Activated CD4-positive, alpha-beta T cell treated with anti-CD3 and anti-CD28 coated beads, Interleukin-10, Interleukin-2, amounts not matched to agents 100 ng/mL and 50 ng/mL, durations not matched to agents 16 hours and 8 hours (primary cell): ENCODE measurements around the gene FLOT2.
"Not testable (repeated sequence)": the region's sequence is repeated elsewhere in the genome, so short reads cannot be mapped to it uniquely, and the experiment has no call there.

Experiments used
- DNase-seq: peaks from one replicate; pipeline ENCODE4 v3.0.0-alpha.2; 2020

The FLOT2 gene

GRCh38 chr17:28893248-28894183 lies 4.0 kb downstream of the FLOT2 start:
- peak; percentile 75 for DNase-seq

DNA sequence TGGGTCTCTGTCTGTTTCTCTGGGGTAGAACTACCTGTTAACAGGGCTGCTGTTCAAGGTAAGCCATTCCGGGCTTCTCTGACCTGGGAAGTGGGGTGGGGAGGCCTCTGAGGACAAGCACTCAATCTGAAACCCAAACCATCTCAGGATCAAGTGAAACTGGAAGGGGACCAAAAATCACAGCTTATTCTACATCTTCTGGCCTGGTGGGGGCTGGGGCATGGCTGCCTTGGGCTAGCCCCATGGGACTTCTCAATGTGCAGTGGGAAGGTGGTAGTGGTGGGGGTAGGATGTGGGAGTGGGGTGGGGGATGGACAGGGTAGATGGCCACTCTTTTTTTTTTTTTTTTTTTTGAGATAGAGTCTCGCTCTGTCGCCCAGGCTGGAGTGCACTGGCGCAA lies 5.5 kb downstream of the FLOT2 start:
- DNase-seq: no peak

- DNase-seq: no peak
Measured at GRCh38 chr17:28891201-28891600, 6.3 kb downstream of the FLOT2 start.

- no peak for DNase-seq
Measured at GRCh38 chr17:28889996-28890395, 7.5 kb downstream of the FLOT2 start.

- DNase-seq: no peak
Measured at GRCh38 chr17:28888832-28889231, 8.7 kb downstream of the FLOT2 start.

DNA sequence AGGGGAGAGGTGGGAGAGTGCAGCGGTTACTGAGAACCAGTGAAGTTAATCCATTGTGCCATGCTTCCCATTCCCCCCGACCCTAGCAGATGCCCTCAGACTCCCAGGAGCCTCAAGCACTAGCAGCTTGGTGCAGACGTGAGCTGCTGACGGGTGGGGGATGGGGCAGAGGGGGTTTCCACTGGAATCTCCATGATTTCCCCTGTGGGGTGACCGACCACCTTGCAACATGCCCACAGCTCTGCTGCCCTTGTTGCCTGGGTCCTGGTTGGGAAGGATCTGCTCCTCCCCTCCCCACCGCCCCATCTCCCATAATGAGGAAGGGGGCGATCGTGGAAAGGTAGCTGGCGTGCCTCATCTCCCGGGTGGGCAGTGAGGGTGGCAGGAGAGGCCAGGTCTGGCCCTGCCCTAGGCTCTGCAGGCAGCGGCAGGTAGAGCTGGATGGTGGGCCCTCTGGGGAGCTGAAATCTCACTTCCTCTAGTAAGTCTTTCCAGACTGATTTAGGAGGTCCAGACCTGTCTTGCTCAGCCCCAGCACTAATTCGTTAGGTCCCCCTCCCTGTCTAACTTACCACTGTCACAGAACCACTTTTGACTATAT lies 9.6 kb downstream of the FLOT2 start:
- no peak for DNase-seq

GRCh38 chr17:28885951-28886350 lies 11.6 kb downstream of the FLOT2 start:
- no peak for DNase-seq

GRCh38 chr17:28885363-28885762 lies 12.2 kb downstream of the FLOT2 start:
- DNase-seq: no peak

DNA sequence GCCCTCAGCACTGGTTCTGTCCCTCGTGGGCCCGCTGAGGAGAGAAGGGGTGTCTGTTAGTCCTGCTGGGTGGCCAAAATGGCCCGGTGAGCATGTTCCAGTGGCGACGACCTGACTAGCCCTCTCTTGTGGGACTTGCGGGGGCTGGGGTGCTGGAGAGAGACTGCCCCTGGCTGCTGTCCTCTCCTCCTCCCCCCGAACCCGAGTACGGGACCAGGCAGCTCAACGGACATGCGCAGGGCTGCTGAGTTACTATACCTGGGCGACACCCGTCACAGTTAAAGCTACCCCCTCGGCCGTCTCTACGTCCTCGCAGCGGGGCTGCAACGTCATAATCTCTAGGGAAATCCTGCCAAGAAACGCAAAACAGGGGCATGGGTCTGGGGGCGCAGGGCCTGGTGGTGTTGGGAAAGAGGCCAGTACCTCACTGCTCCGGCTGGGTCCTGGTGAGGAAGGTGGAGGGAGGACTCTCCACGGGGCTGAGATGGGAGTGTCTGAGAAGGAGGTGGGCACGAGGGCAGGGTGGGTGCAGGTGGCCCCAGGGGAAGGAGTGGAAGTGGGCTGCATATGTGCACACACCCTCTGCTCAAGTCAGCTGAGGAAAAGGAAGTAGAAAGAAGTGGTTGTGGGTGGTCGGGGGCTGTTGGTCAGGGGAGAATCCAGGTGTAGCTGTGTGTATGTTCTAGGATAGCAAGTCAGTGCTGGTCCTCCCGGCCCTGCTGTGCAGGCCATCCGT lies 13.4 kb downstream of the FLOT2 start:
- no peak for DNase-seq

- no peak for DNase-seq
Measured at GRCh38 chr17:28882154-28882895, 15.2 kb downstream of the FLOT2 start.

GRCh38 chr17:28881533-28882056 lies 15.9 kb downstream of the FLOT2 start:
- no peak for DNase-seq

- no peak for DNase-seq
Measured at GRCh38 chr17:28880572-28880945, 17.0 kb downstream of the FLOT2 start.

DNA sequence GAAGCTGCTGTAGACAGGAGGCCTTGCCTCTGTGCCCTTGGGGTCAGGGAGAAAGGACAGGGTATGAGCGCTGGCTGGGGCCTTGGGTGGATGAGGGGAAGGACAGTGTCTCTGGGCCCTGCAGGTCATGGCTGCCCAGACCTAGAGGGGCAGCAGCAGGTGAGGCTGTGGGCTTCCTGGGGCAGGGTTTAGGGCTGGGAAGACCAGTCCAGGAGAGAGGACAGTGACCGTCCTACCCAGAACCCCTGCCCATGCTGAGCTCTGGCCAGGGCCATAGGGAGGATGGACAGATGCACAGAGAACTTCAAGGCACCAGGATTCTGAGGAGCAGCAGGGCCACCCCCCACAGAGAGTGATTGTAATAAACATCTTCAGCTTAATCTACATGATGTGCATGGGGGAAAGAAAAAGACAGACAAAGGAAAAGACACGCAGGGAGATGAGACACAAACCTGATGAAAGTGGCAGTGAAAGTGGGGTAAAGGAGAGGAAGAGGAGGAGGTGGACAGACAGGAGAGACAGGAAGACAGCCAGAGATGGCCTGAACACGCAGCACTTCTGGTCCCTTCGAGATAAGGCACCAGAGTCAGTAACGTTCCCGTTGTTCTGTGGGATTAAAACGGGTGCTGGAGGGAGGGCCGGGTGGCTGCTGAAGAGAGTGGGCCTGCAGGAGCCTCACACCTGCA lies 17.5 kb downstream of the FLOT2 start:
- no peak for DNase-seq

DNA sequence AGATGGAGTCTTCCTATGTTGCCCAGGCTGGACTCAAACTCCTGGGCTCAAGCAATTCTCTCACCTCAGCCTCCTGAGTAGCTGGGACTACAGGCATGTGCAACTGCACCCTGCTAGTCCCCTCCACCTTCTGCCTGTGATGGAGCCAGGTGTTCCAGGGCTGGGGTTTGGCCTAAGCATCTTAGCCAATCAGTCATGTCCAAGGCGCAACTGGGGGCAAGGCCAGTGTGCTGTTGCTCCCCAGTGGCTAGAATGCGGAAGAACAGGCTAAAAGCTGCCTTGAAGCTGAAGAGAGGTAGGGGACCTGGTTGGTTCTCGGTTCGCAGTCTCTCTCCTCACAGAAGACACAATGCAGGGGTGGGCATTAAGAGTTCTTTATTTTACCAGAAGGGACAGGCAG lies 18.6 kb downstream of the FLOT2 start:
- peak; percentile 31 for DNase-seq

GRCh38 chr17:28878158-28878910 lies 19.2 kb downstream of the FLOT2 start:
- peak; percentile 24 for DNase-seq

DNA sequence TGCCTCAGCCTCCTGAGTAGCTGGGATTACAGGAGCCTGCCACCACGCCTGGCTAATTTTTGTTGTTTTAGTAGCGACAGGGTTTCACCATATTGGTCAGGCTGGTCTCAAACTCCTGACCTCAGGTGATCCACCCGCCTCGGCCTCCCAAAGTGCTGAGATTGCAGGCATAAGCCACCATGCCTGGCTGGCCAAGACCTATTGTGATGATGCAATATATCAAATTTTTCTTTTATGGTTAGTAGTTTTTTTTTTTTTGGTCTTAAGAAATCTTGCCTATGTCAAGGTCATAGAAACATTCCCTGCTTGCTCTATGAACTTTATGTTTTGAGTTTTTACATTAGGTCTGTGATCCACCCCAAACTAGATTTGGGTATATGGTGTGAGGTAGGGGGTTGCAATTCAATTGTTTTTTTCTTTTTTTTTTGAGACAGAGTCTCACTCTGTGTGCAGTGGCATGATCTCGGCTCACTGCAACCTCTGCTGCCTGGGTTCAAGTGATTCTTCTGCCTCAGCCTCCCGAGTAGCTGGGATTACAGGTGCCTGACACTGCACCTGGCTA lies 20.3 kb downstream of the FLOT2 start:
- not testable (repeated sequence) for DNase-seq

DNA sequence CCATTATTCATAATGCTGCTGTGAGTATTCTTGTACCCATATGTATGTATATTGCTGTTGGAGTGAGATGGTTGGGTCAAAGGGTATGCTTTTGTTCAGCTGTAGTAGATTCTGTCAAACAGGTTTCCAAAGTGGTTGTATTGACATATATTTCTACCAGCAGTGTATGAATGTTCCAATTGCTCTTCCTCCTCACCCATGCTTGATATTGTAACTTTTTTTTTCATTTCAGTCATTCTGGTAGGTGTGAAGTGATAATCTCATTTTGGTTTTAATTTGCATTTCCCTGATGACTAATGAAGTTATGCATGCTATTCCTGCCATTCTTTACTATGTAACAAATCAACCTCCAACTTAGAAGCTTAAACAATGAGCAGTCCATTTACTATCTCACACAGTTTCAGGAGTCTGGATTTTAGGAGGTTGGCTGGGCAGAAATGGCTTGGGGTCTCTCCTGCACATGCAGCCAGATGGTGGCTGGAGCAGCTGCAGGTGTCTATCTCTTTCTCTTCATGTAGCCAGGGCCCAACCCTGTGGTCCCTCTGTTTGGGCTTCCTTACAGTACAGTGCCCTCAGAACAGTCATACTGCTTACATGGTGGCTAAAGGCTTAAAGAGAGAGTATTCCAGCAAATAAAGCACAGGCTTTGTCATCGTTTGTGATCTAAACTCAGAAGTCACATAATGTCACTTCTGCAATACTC lies 21.5 kb downstream of the FLOT2 start:
- peak; percentile 49 for DNase-seq

GRCh38 chr17:28874750-28875149 lies 22.8 kb downstream of the FLOT2 start:
- no peak for DNase-seq

DNA sequence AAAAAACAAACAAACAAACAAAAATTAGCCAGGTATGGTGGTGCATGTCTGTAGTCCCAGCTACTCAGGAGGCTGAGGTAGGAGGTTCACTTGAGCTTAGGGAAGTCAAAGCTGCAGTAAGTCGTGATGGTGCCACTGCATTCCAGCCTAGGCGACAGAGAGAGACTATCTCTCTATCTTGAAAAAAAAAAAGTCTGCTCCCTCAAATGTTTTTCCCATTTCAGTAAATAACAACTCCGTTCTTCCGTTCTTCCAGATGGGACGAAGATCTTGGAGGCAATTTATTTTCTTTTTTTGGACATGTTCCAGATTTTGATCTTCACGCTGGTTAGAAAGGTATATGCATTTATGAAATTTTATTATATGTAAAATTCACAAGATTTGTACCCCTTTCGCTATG lies 23.7 kb downstream of the FLOT2 start:
- DNase-seq: no peak

GRCh38 chr17:28871056-28871579 lies 26.4 kb downstream of the FLOT2 start:
- peak; percentile 82 for DNase-seq
